Stimulated activated CD8-positive, alpha-beta memory T cell treated with anti-CD3 and anti-CD28 coated beads, Interleukin-4, amount 100 ng/mL, for 24 hours (primary cell): ENCODE measurements around the gene PTTG1.

Source experiments
- DNase-seq: peaks from one replicate; pipeline ENCODE4 v3.0.0-alpha.2; 2020; ENCODE audit warnings: low read depth

Gene PTTG1

GRCh38 chr5:160473681-160474080 is 52.0 kb downstream of the PTTG1 start:
- DNase-seq: no peak

GRCh38 chr5:160474084-160474483 is 52.4 kb downstream of the PTTG1 start:
- DNase-seq: no peak

DNA sequence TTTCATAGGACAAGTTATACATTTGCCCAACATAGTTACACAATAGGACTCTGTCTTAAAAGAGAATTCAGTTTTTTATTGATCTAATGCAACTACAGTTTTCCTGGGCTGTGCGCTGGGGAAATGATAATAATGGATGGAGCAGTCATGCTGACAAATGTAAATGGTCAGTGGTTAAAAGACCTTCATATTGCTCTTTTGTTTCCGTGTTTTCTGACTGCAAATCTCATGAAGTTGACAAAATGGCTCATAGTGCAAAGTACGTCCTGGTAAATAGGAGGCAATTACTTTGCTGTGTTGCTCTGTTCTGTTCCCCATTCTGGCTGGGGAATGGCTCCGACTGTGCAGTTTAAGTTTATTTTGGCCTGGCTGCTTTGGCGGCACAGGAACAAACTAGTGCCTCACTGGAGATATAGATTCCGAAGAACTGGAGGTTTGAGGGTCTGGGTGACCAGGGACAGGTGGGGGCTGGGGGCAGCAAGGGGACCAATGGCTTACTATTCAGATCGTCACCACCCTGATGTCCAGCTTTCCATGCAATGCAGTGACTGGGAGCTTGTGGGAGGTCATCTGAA is 54.3 kb downstream of the PTTG1 start:
- DNase-seq: no peak

GRCh38 chr5:160477266-160477970 is 55.8 kb downstream of the PTTG1 start:
- DNase-seq: no peak

- no peak for DNase-seq
These were observed 56.5 kb downstream of the PTTG1 start for GRCh38 chr5:160478163-160478562.
